ENCODE results near the gene B3GALT5.

DNA sequence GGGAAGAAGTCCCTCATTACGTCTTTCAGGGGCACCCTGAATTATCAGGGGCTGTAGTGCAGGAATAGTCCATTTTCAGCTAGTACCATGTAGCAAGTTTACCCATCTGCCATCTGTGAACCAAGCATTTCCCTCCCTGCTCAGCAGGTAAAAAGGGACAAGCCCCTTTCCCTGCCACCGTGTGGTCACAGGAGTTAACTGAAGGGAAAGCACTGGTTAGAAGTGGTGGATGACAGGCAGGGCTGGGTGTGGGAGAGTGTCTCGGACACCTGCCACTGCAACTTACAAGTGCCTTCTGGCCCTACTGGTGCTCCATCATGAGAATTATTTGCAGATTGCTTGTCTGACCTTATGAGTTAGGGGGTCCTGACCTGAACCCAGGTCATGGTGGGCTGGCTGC, 100.2 kb downstream of the B3GALT5 start:
- TF ChIP-seq, protein P1, sequence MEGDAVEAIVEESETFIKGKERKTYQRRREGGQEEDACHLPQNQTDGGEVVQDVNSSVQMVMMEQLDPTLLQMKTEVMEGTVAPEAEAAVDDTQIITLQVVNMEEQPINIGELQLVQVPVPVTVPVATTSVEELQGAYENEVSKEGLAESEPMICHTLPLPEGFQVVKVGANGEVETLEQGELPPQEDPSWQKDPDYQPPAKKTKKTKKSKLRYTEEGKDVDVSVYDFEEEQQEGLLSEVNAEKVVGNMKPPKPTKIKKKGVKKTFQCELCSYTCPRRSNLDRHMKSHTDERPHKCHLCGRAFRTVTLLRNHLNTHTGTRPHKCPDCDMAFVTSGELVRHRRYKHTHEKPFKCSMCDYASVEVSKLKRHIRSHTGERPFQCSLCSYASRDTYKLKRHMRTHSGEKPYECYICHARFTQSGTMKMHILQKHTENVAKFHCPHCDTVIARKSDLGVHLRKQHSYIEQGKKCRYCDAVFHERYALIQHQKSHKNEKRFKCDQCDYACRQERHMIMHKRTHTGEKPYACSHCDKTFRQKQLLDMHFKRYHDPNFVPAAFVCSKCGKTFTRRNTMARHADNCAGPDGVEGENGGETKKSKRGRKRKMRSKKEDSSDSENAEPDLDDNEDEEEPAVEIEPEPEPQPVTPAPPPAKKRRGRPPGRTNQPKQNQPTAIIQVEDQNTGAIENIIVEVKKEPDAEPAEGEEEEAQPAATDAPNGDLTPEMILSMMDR (optimal IDR thresholded peaks at IDR 0.05 in 1 of 3, IDR thresholded peaks at IDR 0.05 in 1 of 3, conservative IDR thresholded peaks at IDR 0.05 in 1 of 3; ENCODE audit: extremely low read depth in 1 of 3, insufficient read depth in 2 of 3, low read length in 3 of 3), result no peak
- no peak for TF ChIP-seq EZH2 (IDR thresholded peaks at IDR 0.05; ENCODE audit: low read length)
